HepG2 (cell line): ENCODE measurements around the gene RPLP1. TPM values are rescaled to one million over a fixed set of nuclear protein-coding genes. Genes with fewer than 3 reads are reported as not detected.

Source experiments
- ARID4A ChIP-seq: sonication (generic); formaldehyde crosslinking; IDR thresholded peaks from 2 replicates; pipeline ENCODE4 v1.5.0; 2020; ENCODE audit warnings: mild to moderate bottlenecking, missing genetic modification reagents, borderline replicate concordance
- CBX5 ChIP-seq: sonication (generic); formaldehyde crosslinking; IDR thresholded peaks from 2 replicates; pipeline ENCODE4 v1.4.0; 2020; ENCODE audit warnings: missing genetic modification reagents, borderline replicate concordance
- DRAP1 ChIP-seq: IDR thresholded peaks from 2 replicates; pipeline ENCODE4 v1.6.1; 2016; ENCODE audit warnings: missing genetic modification reagents, missing compliant biosample characterization
- FOSL2 ChIP-seq: sonication (generic); formaldehyde crosslinking; IDR thresholded peaks from 2 replicates; pipeline ENCODE4 v1.4.0; 2020; ENCODE audit warnings: missing genetic modification reagents
- GFI1 ChIP-seq: sonication (generic); formaldehyde crosslinking; IDR thresholded peaks from 2 replicates; pipeline ENCODE4 v1.5.0; 2020; ENCODE audit warnings: missing genetic modification reagents, mild to moderate bottlenecking, borderline replicate concordance
- GZF1 ChIP-seq: sonication (generic); formaldehyde crosslinking; IDR thresholded peaks from 2 replicates; pipeline ENCODE4 v1.5.1; 2020; ENCODE audit warnings: mild to moderate bottlenecking, missing genetic modification reagents
- HES4 ChIP-seq: sonication (generic); formaldehyde crosslinking; IDR thresholded peaks from 2 replicates; pipeline ENCODE4 v1.9.0; 2021; ENCODE audit warnings: mild to moderate bottlenecking, missing genetic modification reagents, borderline replicate concordance
- HOXD1 ChIP-seq: sonication (generic); formaldehyde crosslinking; IDR thresholded peaks from 2 replicates; pipeline ENCODE4 v1.5.0; 2020; ENCODE audit warnings: missing genetic modification reagents
- KLF11 ChIP-seq: IDR thresholded peaks from 2 replicates; pipeline ENCODE4 v1.6.1; 2016; ENCODE audit warnings: missing compliant biosample characterization
- MLX ChIP-seq: IDR thresholded peaks from 2 replicates; pipeline ENCODE4 v1.6.1; 2016
- MNT ChIP-seq: fragments of 450-650 bp; IDR thresholded peaks from 2 replicates; pipeline ENCODE4 v1.6.1; 2016
- NFKB2 ChIP-seq: sonication (generic); formaldehyde crosslinking; IDR thresholded peaks from 2 replicates; pipeline ENCODE4 v1.4.0; 2020; ENCODE audit warnings: missing genetic modification reagents, borderline replicate concordance
- PLSCR1 ChIP-seq: sonication (generic); formaldehyde crosslinking; IDR thresholded peaks from 2 replicates; pipeline ENCODE4 v1.5.0; 2020; ENCODE audit warnings: missing genetic modification reagents, mild to moderate bottlenecking, borderline replicate concordance
- PPARG ChIP-seq: conservative IDR thresholded peaks from 2 replicates; pipeline ENCODE4 v1.6.1; 2016; ENCODE audit warnings: missing biosample characterization, missing genetic modification reagents
- RBM22 ChIP-seq: fragments of 200-400 bp; formaldehyde crosslinking; optimal IDR thresholded peaks from 2 replicates; pipeline ENCODE3; 2017; ENCODE audit warnings: mild to moderate bottlenecking, low read length, moderate library complexity
- SIN3B ChIP-seq: fragments of 150-350 bp; IDR thresholded peaks from 2 replicates; pipeline ENCODE4 v1.6.1; 2014; ENCODE audit warnings: low read length
- SMAD9 ChIP-seq: sonication (generic); formaldehyde crosslinking; IDR thresholded peaks from 2 replicates; pipeline ENCODE4 v1.5.1; 2020; ENCODE audit warnings: mild to moderate bottlenecking, missing genetic modification reagents
- TBX2 ChIP-seq: sonication (generic); formaldehyde crosslinking; IDR thresholded peaks from 2 replicates; pipeline ENCODE4 v1.5.0; 2020; ENCODE audit warnings: missing genetic modification reagents, mild to moderate bottlenecking, borderline replicate concordance
- THAP11 ChIP-seq: IDR thresholded peaks from 2 replicates; pipeline ENCODE4 v1.6.1; 2016; ENCODE audit warnings: missing biosample characterization, missing genetic modification reagents
- YEATS4 ChIP-seq: sonication (generic); formaldehyde crosslinking; IDR thresholded peaks from 2 replicates; pipeline ENCODE4 v1.4.0; 2020; ENCODE audit warnings: missing genetic modification reagents, borderline replicate concordance
- ZNF501 ChIP-seq: sonication (generic); formaldehyde crosslinking; IDR thresholded peaks from 2 replicates; pipeline ENCODE4 v1.5.1; 2020; ENCODE audit warnings: mild to moderate bottlenecking, moderate library complexity, missing genetic modification reagents
- ZNF768 ChIP-seq: sonication (generic); formaldehyde crosslinking; IDR thresholded peaks from 2 replicates; pipeline ENCODE4 v1.4.0; 2020; ENCODE audit warnings: missing genetic modification reagents
- ZNF891 ChIP-seq: sonication (generic); formaldehyde crosslinking; IDR thresholded peaks from 2 replicates; pipeline ENCODE4 v1.5.0; 2020; ENCODE audit warnings: mild to moderate bottlenecking, missing genetic modification reagents
- polyA plus RNA-seq, 8 experiments: library from polyadenylated mRNA; depleted of rRNA in 3 of 8; stranded (reverse) in 7 of 8; unstranded in 1 of 8; fragments of >200 nt; fragmentation: Illumina TruSeq in 4 of 8; extraction: Trizol in 4 of 8; gene quantifications; 2 replicates each; pipeline versions ENCODE4 v1.2.1 to v1.2.3, GENCODE V29; 2011 to 2016; ENCODE audit warnings: low read depth in 4 of 8, missing spikeins in 1 of 8, mixed read lengths in 1 of 8; ENCODE audit not compliant: insufficient read depth in 1 of 8
- total RNA-seq, 5 experiments: library from RNA; depleted of rRNA; stranded (reverse); fragments of >200 nt; fragmentation: Illumina TruSeq; extraction: Trizol; gene quantifications; 2 replicates each; pipeline ENCODE4 v1.2.3, GENCODE V29; 2016; ENCODE audit warnings: low read depth in 1 of 5

RPLP1 gene
- total and polyA plus RNA-seq, 2 of the 13 experiments (the other 11 are each of a cell fraction or from before 2014, with no cell fraction given), result 817 to 929 TPM

GRCh38 chr15:69452692-69453521 lies at the start of gene RPLP1 (continued):
- TF ChIP-seq NFKB2 (CRISPR knock-in tag) (peak; percentile 56; the same call in 1 of the 2 replicates), SMAD9 (CRISPR knock-in tag) (no peak), MNT (0 out of 2 replicates have a peak, but pooled peaks have one; percentile 21), MLX (CRISPR knock-in tag) (no peak), ARID4A (CRISPR knock-in tag) (peak; percentile 93), CBX5 (CRISPR knock-in tag) (no peak), SIN3B (0 out of 2 replicates have a peak, but pooled peaks have one; percentile 42), GFI1 (CRISPR knock-in tag) (0 out of 2 replicates have a peak, but pooled peaks have one; percentile 30), PLSCR1 (peak; percentile 66; the same call in 1 of the 2 replicates), ZNF768 (peak; percentile 64; the same call in 1 of the 2 replicates), PPARG (CRISPR knock-in tag) (no peak; the same call in 1 of the 2 replicates), HES4 (CRISPR knock-in tag) (peak; percentile 82), DRAP1 (peak; percentile 99), HOXD1 (peak; percentile 16; the same call in 1 of the 2 replicates), RBM22 (no peak), ZNF891 (CRISPR knock-in tag) (peak; percentile 24; the same call in 1 of the 2 replicates), KLF11 (CRISPR knock-in tag) (peak; percentile 84; the same call in 1 of the 2 replicates), THAP11 (CRISPR knock-in tag) (peak; percentile 85), GZF1 (CRISPR knock-in tag) (peak; percentile 89), YEATS4 (CRISPR knock-in tag) (peak; percentile 96), TBX2 (CRISPR knock-in tag) (peak; percentile 56), FOSL2 (peak; percentile 67), ZNF501 (CRISPR knock-in tag) (peak; percentile 93)
